Panc1 (cell line): ENCODE results near the gene CENPP.

ENCODE experiments used
- CTCF ChIP-seq: fragments of 450-650 bp; IDR thresholded peaks from 2 replicates; pipeline ENCODE4 v1.5.1; 2017; ENCODE audit warnings: mild to moderate bottlenecking
- REST ChIP-seq, 2 experiments: IDR thresholded peaks; 2 replicates each; pipeline ENCODE4 v1.6.1; 2011 to 2012; ENCODE audit warnings: low read depth in 2 of 2, control low read depth in 1 of 2, low read length in 1 of 2, mild to moderate bottlenecking in 1 of 2, moderate library complexity in 1 of 2; ENCODE audit not compliant: insufficient read depth in 1 of 2
- SIN3A ChIP-seq: IDR thresholded peaks from 2 replicates; pipeline ENCODE4 v1.6.1; 2012; ENCODE audit warnings: low read depth, mild to moderate bottlenecking, low read length, moderate library complexity, borderline replicate concordance; ENCODE audit not compliant: insufficient read depth

GRCh38 chr9:92345582-92345981 lies 19.8 kb downstream of the CENPP start:
- no peak for TF ChIP-seq CTCF
- no peak for TF ChIP-seq REST (IDR thresholded peaks at IDR 0.05; ENCODE audit: insufficient read depth in 1 of 2, low read depth in 2 of 2, low read length in 1 of 2)
- no peak for TF ChIP-seq SIN3A
